ENCODE measurements around the gene XYLT1.

The XYLT1 gene

GRCh38 chr16:17177959-17178905, 292.5 kb downstream of the XYLT1 start:
- Mint-ChIP-seq H3K27ac (no peak overlapping the region), H3K27me3 (ENCODE audit: low read depth, poor library complexity) (peaks cover 9% of the 10 kb centered on the region), H3K4me1 (no peaks in the 10 kb centered on the region), H3K36me3 (ENCODE audit: low read depth) (no peaks in the 10 kb centered on the region), H3K4me3 (no peak overlapping the region), H3K9me3 (no peaks in the 10 kb centered on the region)
- DNase-seq: no peak
- no peak for TF ChIP-seq CTCF (IDR thresholded peaks at IDR 0.05)

DNA sequence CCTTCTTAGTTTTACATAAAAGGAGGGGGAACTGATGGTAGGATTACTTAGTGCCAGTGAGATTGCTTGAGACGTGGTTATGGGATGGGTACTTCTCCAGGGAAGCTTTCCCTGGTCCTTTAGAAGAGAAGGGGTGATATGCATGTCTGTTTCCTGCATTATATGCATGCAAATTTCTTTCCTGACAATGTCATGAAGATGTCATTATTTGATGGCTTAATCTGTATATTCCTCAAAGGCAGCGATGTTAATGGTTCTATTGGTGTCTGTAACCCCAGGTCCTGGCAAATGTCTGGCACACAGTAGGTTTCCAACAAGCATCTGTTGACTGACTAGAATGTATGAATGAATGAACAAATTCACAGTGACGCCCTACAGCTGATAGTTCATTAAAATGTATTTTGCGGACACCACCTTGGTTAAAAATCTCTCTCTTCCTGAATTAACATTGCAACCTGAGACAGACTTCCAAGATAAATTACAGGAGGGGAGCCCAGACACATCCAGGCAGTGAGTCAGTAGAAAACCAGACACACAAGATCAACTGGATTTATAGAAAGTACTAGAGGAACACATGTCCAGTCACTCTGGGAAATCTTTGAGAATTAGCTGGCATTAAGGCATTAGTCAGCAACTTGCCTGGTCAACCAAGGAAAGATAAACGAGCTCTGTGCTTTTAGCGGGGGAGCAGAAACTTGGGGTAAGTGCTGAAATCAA, 293.4 kb downstream of the XYLT1 start:
- H3K4me1 Mint-ChIP-seq: no peaks in the 10 kb centered on the region
- H3K4me3 Mint-ChIP-seq: no peak overlapping the region
- TF ChIP-seq CTCF (IDR thresholded peaks at IDR 0.05): no peak
- peaks cover 9% of the 10 kb centered on the region for H3K27me3 Mint-ChIP-seq (ENCODE audit: low read depth, poor library complexity)
- no peak for DNase-seq
- H3K36me3 Mint-ChIP-seq (ENCODE audit: low read depth): no peaks in the 10 kb centered on the region
- H3K27ac Mint-ChIP-seq: no peak overlapping the region
- no peaks in the 10 kb centered on the region for H3K9me3 Mint-ChIP-seq

- Mint-ChIP-seq H3K4me1 (no peaks in the 10 kb centered on the region), H3K9me3 (no peaks in the 10 kb centered on the region), H3K4me3 (no peak overlapping the region), H3K36me3 (ENCODE audit: low read depth) (no peaks in the 10 kb centered on the region), H3K27me3 (ENCODE audit: low read depth, poor library complexity) (peaks cover 12% of the 10 kb centered on the region), H3K27ac (no peak overlapping the region)
- no peak for DNase-seq
- TF ChIP-seq CTCF (IDR thresholded peaks at IDR 0.05): no peak
These were observed 294.6 kb downstream of the XYLT1 start for GRCh38 chr16:17176199-17176598.

DNA sequence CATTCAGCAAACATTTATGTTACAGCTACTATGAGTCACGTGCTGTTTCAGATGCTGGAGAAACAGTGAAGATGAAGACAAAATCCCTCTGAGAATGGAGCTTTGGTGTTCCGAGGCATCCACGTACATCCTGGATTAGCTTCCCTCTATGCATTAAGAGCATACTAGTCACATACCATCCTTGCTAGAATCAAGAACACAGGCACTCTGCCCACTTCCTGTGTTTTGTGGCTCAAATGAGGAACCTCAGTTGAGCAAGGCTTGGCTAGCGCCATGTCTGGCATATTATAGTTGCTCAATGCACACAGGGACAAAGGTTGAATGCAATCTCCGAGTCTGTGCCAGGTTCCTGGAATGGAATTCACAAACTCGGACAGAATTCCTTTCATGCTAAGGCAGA, 297.5 kb downstream of the XYLT1 start:
- no peak overlapping the region for H3K27ac Mint-ChIP-seq
- H3K4me1 Mint-ChIP-seq: no peaks in the 10 kb centered on the region
- no peaks in the 10 kb centered on the region for H3K36me3 Mint-ChIP-seq (ENCODE audit: low read depth)
- TF ChIP-seq CTCF (IDR thresholded peaks at IDR 0.05): no peak
- DNase-seq: no peak
- H3K27me3 Mint-ChIP-seq (ENCODE audit: low read depth, poor library complexity): peaks cover 12% of the 10 kb centered on the region
- H3K9me3 Mint-ChIP-seq: no peaks in the 10 kb centered on the region
- H3K4me3 Mint-ChIP-seq: no peak overlapping the region

- no peak for DNase-seq
- Mint-ChIP-seq H3K4me3 (no peak overlapping the region), H3K36me3 (ENCODE audit: low read depth) (no peaks in the 10 kb centered on the region), H3K27me3 (ENCODE audit: low read depth, poor library complexity) (peaks cover 10% of the 10 kb centered on the region), H3K4me1 (no peaks in the 10 kb centered on the region), H3K9me3 (no peaks in the 10 kb centered on the region), H3K27ac (no peak overlapping the region)
- no peak for TF ChIP-seq CTCF (IDR thresholded peaks at IDR 0.05)
These were observed 299.3 kb downstream of the XYLT1 start for GRCh38 chr16:17171250-17172143.
